ENCODE measurements around the gene PTPRN2. TPM values are rescaled to one million over a fixed set of nuclear protein-coding genes. Genes with fewer than 3 reads are reported as not detected.

Gene PTPRN2
- polyA plus RNA-seq, 1 of the 3 experiments (the other 2 are of a cell fraction), result 4.0 TPM

- Histone ChIP-seq H3K4me3 (ENCODE audit: low read depth in 2 of 2, low read length in 1 of 2) (no peak overlapping the region), H3K27me3 (ENCODE audit: insufficient read depth) (no peaks in the 10 kb centered on the region)
These were observed 954.0 kb downstream of the PTPRN2 start for GRCh38 chr7:157633465-157634185.

More at GRCh38 chr7:157633465-157634185, 954.0 kb downstream of the PTPRN2 start:
- POLR2A ChIA-PET, result no interaction called here
- H3K9ac ChIP-seq, result no peak overlapping the region
- no peaks in the 10 kb centered on the region for H3K9me3 ChIP-seq
- H2AFZ ChIP-seq (ENCODE audit: low read depth), result no peak overlapping the region
- no peak overlapping the region for H3K27ac ChIP-seq (ENCODE audit: low read depth in 2 of 2, low read length in 1 of 2)
- no peaks in the 10 kb centered on the region; a peak in 1 of 4 replicates for H3K4me1 ChIP-seq (ENCODE audit: control insufficient read depth in 1 of 2, insufficient read depth in 2 of 2, low read depth in 1 of 2, low read length in 1 of 2)
- no peak for DNase-seq
- H3F3A ChIP-seq (replicated peaks; ENCODE audit: insufficient read depth), result no peaks in the 10 kb centered on the region
- no peak overlapping the region for H3K4me2 ChIP-seq
- TF ChIP-seq SIN3A (IDR thresholded peaks at IDR 0.05; ENCODE audit: borderline replicate concordance, low read depth, low read length) (no peak), MAX (IDR thresholded peaks at IDR 0.05; ENCODE audit: low read depth) (no peak), ZBTB33 (IDR thresholded peaks at IDR 0.05; ENCODE audit: borderline replicate concordance, low read depth) (no peak), CTCF (IDR thresholded peaks at IDR 0.05) (no peak), EP300 (IDR thresholded peaks at IDR 0.05; ENCODE audit: borderline replicate concordance in 1 of 2, low read depth in 1 of 2, low read length in 1 of 2) (no peak), CHD2 (IDR thresholded peaks at IDR 0.05; ENCODE audit: low read length, partially characterized antibody) (no peak), GABPA (IDR thresholded peaks at IDR 0.05; ENCODE audit: low read depth) (no peak), TEAD4 (IDR thresholded peaks at IDR 0.05; ENCODE audit: borderline replicate concordance, insufficient read depth) (no peak), PBX3 (IDR thresholded peaks at IDR 0.05) (no peak), USF2 (IDR thresholded peaks at IDR 0.05; ENCODE audit: borderline replicate concordance, low read depth, low read length) (no peak), FOSL2 (IDR thresholded peaks at IDR 0.05; ENCODE audit: borderline replicate concordance, low read depth) (no peak), RAD21 (IDR thresholded peaks at IDR 0.05; ENCODE audit: low read length) (no peak)
- H3K9me2 ChIP-seq, result no peaks in the 10 kb centered on the region
- CTCF ChIA-PET, result interaction anchor here (1.3 kb wide), 1 partner anchor 260 kb away, joined by 4 read pairs; no protein-coding TSS in a partner anchor
- no peaks in the 10 kb centered on the region for H3K79me2 ChIP-seq (ENCODE audit: insufficient read depth)
- H4K20me1 ChIP-seq (ENCODE audit: insufficient read depth), result no peaks in the 10 kb centered on the region
- 87% methylated on average over 21 of the region's 21 CpGs for WGBS (ENCODE audit: low lambda C conversion rate)
- H3K36me3 ChIP-seq (replicated peaks in 1 of 2; ENCODE audit: control insufficient read depth in 1 of 2, insufficient read depth in 2 of 2, low read length in 1 of 2), result peaks cover 0 to 3% of the 10 kb centered on the region in 2 experiments
